MM.1S (cell line): ENCODE results near the gene TMEM273.

Experiments used
- DNase-seq: peaks from one replicate; pipeline ENCODE4 v3.0.0-alpha.2; 2015
- H2AFZ ChIP-seq: fragments of 300-600 bp; sonication (generic); 2 replicates; pipeline ENCODE4 v1.6.0; 2016; ENCODE audit warnings: antibody characterized with exemption, low read length
- H3F3A ChIP-seq: fragments of 300-600 bp; sonication (generic); 2 replicates; pipeline ENCODE4 v1.6.1; 2016; ENCODE audit warnings: mild to moderate bottlenecking, antibody characterized with exemption, low read length, moderate library complexity, mixed read lengths; ENCODE audit not compliant: insufficient read depth
- H3K27ac ChIP-seq: fragments of 300-600 bp; sonication (generic); 2 replicates; pipeline ENCODE4 v1.5.1; 2016; ENCODE audit warnings: mild to moderate bottlenecking, low read length
- H3K27me3 ChIP-seq: fragments of 300-600 bp; sonication (generic); replicated peaks from 2 replicates; pipeline ENCODE4 v1.6.0; 2016; ENCODE audit warnings: low read length; ENCODE audit not compliant: insufficient read depth
- H3K36me3 ChIP-seq: fragments of 300-600 bp; sonication (generic); replicated peaks from 2 replicates; pipeline ENCODE4 v1.6.1; 2016; ENCODE audit warnings: mild to moderate bottlenecking, low read length, mixed read lengths; ENCODE audit not compliant: insufficient read depth
- H3K4me1 ChIP-seq: fragments of 300-600 bp; sonication (generic); 2 replicates; pipeline ENCODE4 v1.6.1; 2016; ENCODE audit warnings: low read length, mixed read lengths
- H3K4me2 ChIP-seq: fragments of 300-600 bp; sonication (generic); 2 replicates; pipeline ENCODE4 v1.6.0; 2016; ENCODE audit warnings: low read depth, low read length
- H3K4me3 ChIP-seq: fragments of 300-600 bp; sonication (generic); 2 replicates; pipeline ENCODE4 v1.5.1; 2016; ENCODE audit warnings: low read length, mixed read lengths
- H3K79me2 ChIP-seq: fragments of 300-600 bp; sonication (generic); 2 replicates; pipeline ENCODE4 v1.6.1; 2016; ENCODE audit warnings: mixed run types, low read length, mixed read lengths
- H3K9ac ChIP-seq: fragments of 300-600 bp; sonication (generic); 2 replicates; pipeline ENCODE4 v1.6.1; 2016; ENCODE audit warnings: low read length, mixed read lengths
- H3K9me2 ChIP-seq: fragments of 300-600 bp; sonication (generic); replicated peaks from 2 replicates; pipeline ENCODE4 v1.6.1; 2016; ENCODE audit warnings: mild to moderate bottlenecking, low read length, mixed read lengths; ENCODE audit not compliant: insufficient read depth
- H3K9me3 ChIP-seq: fragments of 300-600 bp; sonication (generic); replicated peaks from 2 replicates; pipeline ENCODE4 v1.6.1; 2016; ENCODE audit warnings: mild to moderate bottlenecking, low read length, mixed read lengths; ENCODE audit not compliant: insufficient read depth
- H4K20me1 ChIP-seq: fragments of 300-600 bp; sonication (generic); 2 replicates; pipeline ENCODE4 v1.6.1; 2016; ENCODE audit warnings: mild to moderate bottlenecking, low read length, moderate library complexity, mixed read lengths; ENCODE audit not compliant: insufficient read depth
- EZH2 ChIP-seq: fragments of 300-600 bp; sonication (generic); optimal IDR thresholded peaks from 2 replicates; pipeline ENCODE3; 2017; ENCODE audit warnings: low read depth, mild to moderate bottlenecking, antibody characterized with exemption, low read length, mixed read lengths
- EZH2phosphoT487 ChIP-seq: fragments of 300-600 bp; sonication (generic); IDR thresholded peaks from 2 replicates; pipeline ENCODE4 v1.6.1; 2018; ENCODE audit warnings: antibody characterized with exemption, low read length
- TF ChIP-seq, protein P1 (sequence below): fragments of 300-600 bp; sonication (generic); IDR thresholded peaks from 2 replicates; pipeline ENCODE4 v1.5.1; 2016; ENCODE audit warnings: antibody characterized with exemption, low read length, mixed read lengths

Gene TMEM273

DNA sequence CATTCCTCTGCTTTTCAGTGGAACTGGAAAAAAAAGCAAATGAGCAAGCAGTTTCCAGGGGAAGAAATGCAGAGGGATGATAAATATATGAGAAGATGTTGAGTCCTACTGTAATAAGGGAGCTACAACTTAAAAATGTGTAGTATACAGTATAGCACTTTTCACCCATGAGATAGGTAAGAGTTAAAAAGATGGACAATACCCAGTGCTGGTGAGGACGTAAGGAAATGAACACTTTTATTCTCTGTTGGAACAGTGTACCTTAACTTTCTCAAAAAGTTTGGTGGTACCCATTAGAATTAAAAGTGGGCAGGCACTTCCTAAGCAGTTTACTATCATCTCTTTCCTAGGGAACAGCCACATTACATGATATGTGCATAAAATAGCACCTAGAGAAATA lies 51.7 kb downstream of the TMEM273 start:
- Histone ChIP-seq H3K9ac (no peak overlapping the region), H4K20me1 (no peaks in the 10 kb centered on the region), H3K4me1 (no peaks in the 10 kb centered on the region), H3F3A (no peaks in the 10 kb centered on the region), H3K79me2 (no peaks in the 10 kb centered on the region), H3K9me2 (no peaks in the 10 kb centered on the region), H2AFZ (no peak overlapping the region), H3K4me3 (no peak overlapping the region), H3K36me3 (no peaks in the 10 kb centered on the region), H3K4me2 (no peak overlapping the region), H3K27me3 (no peaks in the 10 kb centered on the region), H3K27ac (no peak overlapping the region), H3K9me3 (no peaks in the 10 kb centered on the region)
- no peak for DNase-seq
- TF ChIP-seq EZH2phosphoT487 (no peak), EZH2 (no peak)
- TF ChIP-seq, protein P1, sequence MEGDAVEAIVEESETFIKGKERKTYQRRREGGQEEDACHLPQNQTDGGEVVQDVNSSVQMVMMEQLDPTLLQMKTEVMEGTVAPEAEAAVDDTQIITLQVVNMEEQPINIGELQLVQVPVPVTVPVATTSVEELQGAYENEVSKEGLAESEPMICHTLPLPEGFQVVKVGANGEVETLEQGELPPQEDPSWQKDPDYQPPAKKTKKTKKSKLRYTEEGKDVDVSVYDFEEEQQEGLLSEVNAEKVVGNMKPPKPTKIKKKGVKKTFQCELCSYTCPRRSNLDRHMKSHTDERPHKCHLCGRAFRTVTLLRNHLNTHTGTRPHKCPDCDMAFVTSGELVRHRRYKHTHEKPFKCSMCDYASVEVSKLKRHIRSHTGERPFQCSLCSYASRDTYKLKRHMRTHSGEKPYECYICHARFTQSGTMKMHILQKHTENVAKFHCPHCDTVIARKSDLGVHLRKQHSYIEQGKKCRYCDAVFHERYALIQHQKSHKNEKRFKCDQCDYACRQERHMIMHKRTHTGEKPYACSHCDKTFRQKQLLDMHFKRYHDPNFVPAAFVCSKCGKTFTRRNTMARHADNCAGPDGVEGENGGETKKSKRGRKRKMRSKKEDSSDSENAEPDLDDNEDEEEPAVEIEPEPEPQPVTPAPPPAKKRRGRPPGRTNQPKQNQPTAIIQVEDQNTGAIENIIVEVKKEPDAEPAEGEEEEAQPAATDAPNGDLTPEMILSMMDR, result no peak

DNA sequence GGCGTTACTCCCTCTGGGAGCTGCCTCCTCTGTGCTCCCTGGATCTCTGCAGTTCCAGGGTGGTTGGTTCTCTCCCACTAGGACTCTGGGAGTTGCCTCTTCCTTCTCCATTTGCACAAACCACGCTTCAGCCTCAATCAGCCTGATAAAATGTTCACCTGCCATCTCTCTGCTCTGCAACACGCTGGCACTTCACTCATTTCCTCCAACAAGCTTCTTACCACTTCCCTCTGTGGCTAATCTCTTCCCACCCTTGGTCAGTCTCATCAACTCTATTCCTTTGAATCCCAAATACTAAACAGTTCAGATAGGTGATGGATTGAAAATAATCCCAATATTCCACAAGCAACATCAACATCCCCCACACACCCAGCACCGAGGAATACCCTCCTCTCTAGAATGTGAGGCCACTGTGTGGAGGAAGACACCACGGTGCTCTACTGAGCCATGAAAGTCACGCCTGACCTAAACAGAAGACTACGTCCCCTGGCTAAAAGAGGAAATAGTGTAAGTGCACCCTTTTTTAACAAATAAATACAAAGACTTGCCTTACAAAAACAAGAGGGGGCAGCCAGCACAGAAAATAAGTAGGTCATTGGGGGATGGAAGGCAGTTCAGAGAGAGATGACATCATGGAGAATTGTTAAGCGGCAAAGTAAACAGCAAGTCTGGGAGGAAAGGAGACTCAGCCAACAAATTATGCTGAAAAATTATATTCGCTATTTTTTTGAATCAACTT lies 52.4 kb downstream of the TMEM273 start:
- no peak overlapping the region for H2AFZ ChIP-seq
- no peaks in the 10 kb centered on the region for H3K79me2 ChIP-seq
- H4K20me1 ChIP-seq, result no peaks in the 10 kb centered on the region
- H3K36me3 ChIP-seq, result no peaks in the 10 kb centered on the region
- no peaks in the 10 kb centered on the region for H3K9me2 ChIP-seq
- TF ChIP-seq EZH2, result no peak
- TF ChIP-seq EZH2phosphoT487, result no peak
- TF ChIP-seq, protein P1, result no peak
- no peak overlapping the region for H3K4me3 ChIP-seq
- no peak for DNase-seq
- H3K27ac ChIP-seq, result no peak overlapping the region
- no peaks in the 10 kb centered on the region for H3K27me3 ChIP-seq
- no peaks in the 10 kb centered on the region; the same call in 1 of the 2 replicates for H3K4me1 ChIP-seq
- no peak overlapping the region for H3K9ac ChIP-seq
- no peak overlapping the region for H3K4me2 ChIP-seq
- no peaks in the 10 kb centered on the region for H3K9me3 ChIP-seq
- no peaks in the 10 kb centered on the region for H3F3A ChIP-seq

DNA sequence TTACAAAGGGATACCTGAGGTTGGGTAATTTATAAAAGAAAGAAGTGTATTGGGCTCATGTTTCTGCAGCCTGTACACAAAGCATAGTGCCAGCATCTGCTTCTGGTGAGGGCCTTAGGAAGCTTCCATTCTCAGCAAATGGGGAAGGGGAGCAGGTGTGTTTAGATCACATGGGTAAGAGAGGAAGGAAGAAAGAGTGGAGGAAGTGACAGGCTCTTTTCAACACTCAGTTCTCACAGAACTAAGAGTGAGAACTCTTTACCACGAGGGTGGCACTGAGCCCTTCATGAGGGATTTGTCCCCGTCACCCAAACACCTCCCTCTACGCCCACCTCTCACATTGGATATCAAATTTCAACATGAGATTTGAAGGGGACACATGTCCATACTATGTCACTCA lies 53.9 kb downstream of the TMEM273 start:
- Histone ChIP-seq H3F3A (no peaks in the 10 kb centered on the region), H3K9me3 (no peaks in the 10 kb centered on the region), H3K36me3 (no peaks in the 10 kb centered on the region), H3K27me3 (no peaks in the 10 kb centered on the region), H3K4me1 (no peaks in the 10 kb centered on the region; the same call in 1 of the 2 replicates), H3K9ac (no peak overlapping the region), H3K4me3 (no peak overlapping the region), H4K20me1 (no peaks in the 10 kb centered on the region), H3K79me2 (no peaks in the 10 kb centered on the region), H3K4me2 (no peak overlapping the region), H2AFZ (no peak overlapping the region), H3K27ac (no peak overlapping the region), H3K9me2 (no peaks in the 10 kb centered on the region)
- TF ChIP-seq EZH2, result no peak
- TF ChIP-seq, protein P1, result no peak
- no peak for DNase-seq
